Measurements from ENCODE around the gene P4HTM. TPM values are rescaled to one million over a fixed set of nuclear protein-coding genes. Genes with fewer than 3 reads are reported as not detected.

The P4HTM gene
- total RNA-seq, 1 experiment from 2014 or later: 11.1 TPM

- no peak for DNase-seq (ENCODE audit: low read depth)
Observed at GRCh38 chr3:49025005-49025792, 35.2 kb downstream of the P4HTM start.

- DNase-seq (ENCODE audit: low read depth): no peak
Observed at GRCh38 chr3:49025793-49026520, 35.9 kb downstream of the P4HTM start.

- DNase-seq (ENCODE audit: low read depth): no peak
Observed at GRCh38 chr3:49026536-49026935, 36.5 kb downstream of the P4HTM start.

DNA sequence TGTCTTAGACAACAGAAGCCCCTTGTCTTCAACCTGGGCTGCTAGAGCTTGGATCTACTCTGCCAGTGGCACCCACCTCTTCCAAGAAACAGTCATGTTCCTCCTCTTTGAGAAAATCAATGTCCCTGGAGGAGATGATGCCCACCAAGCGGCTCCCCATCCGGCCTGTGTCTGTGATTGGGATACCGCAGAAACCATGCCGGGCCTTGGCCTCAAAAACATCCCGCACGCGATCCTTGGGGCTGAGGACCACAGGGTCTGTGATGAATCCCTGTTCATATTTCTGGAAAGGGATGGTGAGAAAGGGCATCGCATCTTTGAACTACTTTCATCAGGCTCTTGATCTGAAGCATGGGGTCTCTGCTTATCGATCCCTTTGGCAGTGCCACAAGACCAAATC lies 37.6 kb downstream of the P4HTM start:
- DNase-seq (ENCODE audit: low read depth): no peak

DNA sequence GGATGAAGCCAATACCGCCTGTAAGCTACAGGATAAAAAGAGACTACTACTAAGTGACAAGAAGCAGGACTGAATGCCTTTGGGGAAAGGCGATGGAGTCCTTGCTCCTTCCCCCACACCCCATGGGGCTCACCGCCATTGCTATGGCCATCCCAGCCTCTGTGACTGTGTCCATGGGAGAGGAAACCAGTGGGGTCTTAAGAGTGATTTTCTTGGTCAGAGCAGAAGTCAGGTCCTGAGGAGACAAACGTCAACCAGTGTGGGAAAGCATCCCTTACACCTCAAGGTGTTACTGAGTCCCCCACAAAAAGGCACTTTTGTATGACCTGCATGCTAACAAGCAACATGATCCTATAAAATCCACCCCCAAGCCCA lies 38.2 kb downstream of the P4HTM start:
- no peak for DNase-seq (ENCODE audit: low read depth)

DNA sequence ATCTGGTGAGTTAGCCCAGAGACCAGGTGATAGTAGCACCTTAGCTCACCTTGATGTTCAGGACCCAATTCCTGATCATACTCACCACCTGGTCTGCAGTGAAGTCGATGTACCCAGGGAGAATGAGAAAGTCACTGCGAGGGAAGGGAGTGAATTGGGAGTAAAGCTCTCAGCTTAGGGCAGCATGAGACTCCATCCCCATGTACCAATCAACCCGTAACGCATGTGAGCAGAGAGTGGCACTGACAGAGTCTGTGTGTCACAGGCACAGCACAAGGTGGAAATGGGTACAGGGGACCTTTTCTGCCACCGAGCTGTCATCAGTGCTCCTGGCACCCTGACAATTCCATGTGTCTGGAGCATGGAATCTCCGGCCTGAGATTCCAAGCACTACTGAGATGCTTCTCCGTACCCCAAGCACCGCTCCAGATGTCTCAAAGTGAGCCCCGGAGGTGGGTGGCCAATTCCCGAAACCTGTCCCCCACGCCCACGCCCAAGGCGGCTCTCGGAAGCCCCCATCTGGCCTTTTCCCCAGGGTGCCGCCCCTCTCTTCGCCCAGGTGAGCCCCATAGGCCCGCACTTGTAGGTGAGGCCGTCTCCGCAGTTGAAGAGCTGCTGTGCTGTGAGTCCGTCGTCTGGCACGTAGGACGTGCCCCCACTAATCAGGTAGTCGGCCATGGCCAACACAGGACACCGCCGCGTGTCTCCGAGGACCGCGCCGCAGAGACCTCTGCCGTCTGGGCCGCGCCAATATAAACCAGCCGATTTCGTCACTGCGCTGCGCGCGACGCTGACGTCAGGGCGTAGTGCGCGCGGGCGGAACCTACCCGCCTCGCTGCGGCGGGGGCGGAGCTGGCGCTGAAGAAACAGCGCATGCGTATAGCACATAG lies 38.9 kb downstream of the P4HTM start, which contains the start of gene IMPDH2:
Gene IMPDH2 (minus strand): TSS at position 726 of the 890 bp plus-strand sequence. CDS start 48 bp downstream, at position 678.
- DNase-seq (ENCODE audit: low read depth): peak; percentile 92

- no peak for DNase-seq (ENCODE audit: low read depth)
Observed at GRCh38 chr3:49029563-49029884, 39.5 kb downstream of the P4HTM start.

GRCh38 chr3:49030321-49030720 lies 40.3 kb downstream of the P4HTM start:
- no peak for DNase-seq (ENCODE audit: low read depth)

DNA sequence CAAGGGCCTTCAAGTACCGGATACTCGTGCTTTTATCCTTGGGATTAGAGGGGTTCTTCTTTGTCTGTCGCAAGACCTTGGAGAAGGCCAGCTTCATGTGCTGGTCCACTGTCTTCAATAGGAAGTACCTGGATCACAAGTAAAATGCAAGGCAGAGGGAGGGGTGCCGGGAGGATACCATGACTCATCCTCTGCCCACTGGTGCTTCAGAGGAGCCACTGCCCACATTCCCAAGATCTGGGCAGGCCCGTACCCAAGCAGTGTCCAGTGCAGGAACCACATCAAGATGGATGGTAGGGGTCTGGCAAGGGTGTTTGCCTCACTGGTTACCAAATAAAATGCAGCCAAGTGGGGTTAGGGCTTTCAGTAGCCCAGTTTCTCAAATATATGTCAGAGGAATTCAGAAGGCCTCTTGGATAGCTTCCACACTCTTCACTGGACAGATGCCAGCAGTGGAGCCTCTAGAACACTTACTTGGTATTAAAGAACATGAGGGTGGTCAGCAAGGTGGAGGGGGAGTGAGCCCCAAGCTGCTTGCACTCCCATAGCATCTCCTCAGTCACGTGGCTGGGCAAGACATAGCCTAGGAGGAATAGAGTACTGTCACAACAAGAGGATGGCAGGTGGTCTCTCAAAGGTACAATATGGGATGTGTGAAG lies 42.7 kb downstream of the P4HTM start:
- no peak for DNase-seq (ENCODE audit: low read depth)

GRCh38 chr3:49034650-49035049 lies 44.6 kb downstream of the P4HTM start:
- DNase-seq (ENCODE audit: low read depth): no peak

GRCh38 chr3:49035281-49035680 lies 45.2 kb downstream of the P4HTM start:
- no peak for DNase-seq (ENCODE audit: low read depth)

DNA sequence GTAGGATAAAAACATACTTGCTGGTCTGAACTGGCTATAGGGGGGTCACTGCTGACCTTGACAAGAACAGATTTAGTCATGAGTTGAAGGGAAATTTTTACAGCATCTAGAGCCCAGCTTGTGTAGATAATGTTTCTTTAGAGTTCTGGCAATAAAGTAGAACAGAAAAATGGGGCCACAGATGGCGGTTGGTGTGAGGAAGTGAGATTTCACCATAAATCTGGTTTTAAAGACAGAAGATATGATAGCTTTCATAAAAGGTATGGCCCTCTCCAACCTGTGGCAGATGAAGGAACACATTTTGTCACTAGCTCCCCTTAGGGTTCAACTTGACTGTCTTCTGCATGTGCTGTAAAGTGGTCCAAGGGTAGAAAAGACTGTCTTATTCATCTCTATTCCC lies 63.5 kb downstream of the P4HTM start:
- DNase-seq (ENCODE audit: low read depth): no peak

GRCh38 chr3:49054344-49054862 lies 64.4 kb downstream of the P4HTM start:
- no peak for DNase-seq (ENCODE audit: low read depth)

Other genes starting within 250 kb of the P4HTM start
- gene PRKAR2A, start 142.4 kb upstream of the P4HTM start, total RNA-seq (2014; rRNA removed; shearing (Covaris generic)): 24.1 and 25.7 TPM in 2 replicates
- gene SLC25A20, start 91.4 kb upstream of the P4HTM start, total RNA-seq (2014; rRNA removed; shearing (Covaris generic)): 17.6 and 20.5 TPM in 2 replicates
- gene ARIH2, start 71.4 kb upstream of the P4HTM start, total RNA-seq (2014; rRNA removed; shearing (Covaris generic)): 84.5 and 112 TPM in 2 replicates
- 32.6 and 33.3 TPM in 2 replicates for gene WDR6, start 17.1 kb downstream of the P4HTM start, total RNA-seq (2014; rRNA removed; shearing (Covaris generic))
- 36.2 and 47.6 TPM in 2 replicates for gene DALRD3, start 28.3 kb downstream of the P4HTM start, total RNA-seq (2014; rRNA removed; shearing (Covaris generic))
- gene NDUFAF3, start 31.9 kb downstream of the P4HTM start, total RNA-seq (2014; rRNA removed; shearing (Covaris generic)): 60.1 and 65.4 TPM in 2 replicates
- 180 and 202 TPM in 2 replicates for gene IMPDH2, start 39.2 kb downstream of the P4HTM start, total RNA-seq (2014; rRNA removed; shearing (Covaris generic))
- 42.9 and 51.8 TPM in 2 replicates for gene QRICH1, start 103.8 kb downstream of the P4HTM start, total RNA-seq (2014; rRNA removed; shearing (Covaris generic))
- gene QARS1, start 114.5 kb downstream of the P4HTM start, total RNA-seq (2014; rRNA removed; shearing (Covaris generic)): 129 and 160 TPM in 2 replicates
- 46.5 and 82.0 TPM in 2 replicates for gene USP19, start 130.6 kb downstream of the P4HTM start, total RNA-seq (2014; rRNA removed; shearing (Covaris generic))
- 30.2 and 40.1 TPM in 2 replicates for gene LAMB2, start 142.8 kb downstream of the P4HTM start, total RNA-seq (2014; rRNA removed; shearing (Covaris generic))
- gene CCDC71, start 176.1 kb downstream of the P4HTM start, total RNA-seq (2014; rRNA removed; shearing (Covaris generic)): 18.6 and 21.2 TPM in 2 replicates
- gene KLHDC8B, start 181.4 kb downstream of the P4HTM start, total RNA-seq (2014; rRNA removed; shearing (Covaris generic)): 2.1 and 3.2 TPM in 2 replicates

All from Daoy (cell line).